IMR-90 (cell line): ENCODE data around the gene DCANP1. TPM values are rescaled to one million over a fixed set of nuclear protein-coding genes. Genes with fewer than 3 reads are reported as not detected.

Experiments
- ATAC-seq: fragments of 200-7000 bp; cut with Tn5 transposase; 2 replicates; pipeline ENCODE4 v1.9.1; 2020; ENCODE audit warnings: low read depth, mild to moderate bottlenecking, moderate library complexity
- BruUV-seq: library from RNA; stranded (reverse); fragments of 400-500 nt; replicated peaks from 2 replicates; lab custom pipeline; 2021; lab: Mats Ljungman, UMichigan
- CTCF ChIA-PET: fragments of 300-600 bp; formaldehyde crosslinking; extraction: SDS; loops from one replicate; lab custom pipeline; 2021; ENCODE audit warnings: antibody characterized with exemption; lab: Yijun Ruan, JAX
- POLR2A ChIA-PET: fragments of 300-600 bp; sonication (Branson Sonifier 250); formaldehyde crosslinking; loops from one replicate; lab custom pipeline; 2022; ENCODE audit warnings: antibody characterized with exemption; ENCODE audit not compliant: unreplicated experiment; lab: Charles Lee
- DNase-seq: peaks from one replicate; pipeline ENCODE4 v3.0.0; 2013
- H2AFZ ChIP-seq: replicated peaks from 2 replicates; pipeline ENCODE3; 2013; ENCODE audit warnings: low read length, mild to moderate bottlenecking; ENCODE audit not compliant: poor library complexity
- H2AK5ac ChIP-seq: 2 replicates; pipeline ENCODE4 v1.6.1; 2013; ENCODE audit warnings: low read depth, low read length, inconsistent platforms
- H2AK9ac ChIP-seq: replicated peaks from 2 replicates; pipeline ENCODE3; 2013; ENCODE audit warnings: mild to moderate bottlenecking, low read depth, low read length, moderate library complexity; ENCODE audit not compliant: poor library complexity
- H2BK120ac ChIP-seq: 2 replicates; pipeline ENCODE4 v1.6.1; 2013; ENCODE audit warnings: low read depth, low read length, inconsistent platforms
- H2BK15ac ChIP-seq: 3 replicates; pipeline ENCODE4 v1.6.1; 2013; ENCODE audit warnings: low read depth, low read length, inconsistent platforms
- H2BK20ac ChIP-seq: 2 replicates; pipeline ENCODE4 v1.6.1; 2013; ENCODE audit warnings: low read depth, mild to moderate bottlenecking, inconsistent platforms, low read length, moderate library complexity
- H2BK5ac ChIP-seq: 2 replicates; pipeline ENCODE4 v1.6.1; 2013; ENCODE audit warnings: mild to moderate bottlenecking, low read depth, low read length, inconsistent platforms; ENCODE audit not compliant: poor library complexity, severe bottlenecking
- H3K14ac ChIP-seq: replicated peaks from 2 replicates; pipeline ENCODE4 v1.6.1; 2013; ENCODE audit warnings: low read depth, low read length, inconsistent platforms
- H3K18ac ChIP-seq: 2 replicates; pipeline ENCODE4 v1.6.1; 2013; ENCODE audit warnings: low read depth, low read length, control low read depth
- H3K23ac ChIP-seq: 2 replicates; pipeline ENCODE4 v1.6.1; 2013; ENCODE audit warnings: low read depth, low read length, inconsistent platforms
- H3K27ac ChIP-seq: 2 replicates; pipeline ENCODE4 v1.5.1; 2013; ENCODE audit warnings: mild to moderate bottlenecking, control low read depth, low read length; ENCODE audit not compliant: insufficient read depth
- H3K27me3 ChIP-seq: 2 replicates; pipeline ENCODE4 v1.6.1; 2013; ENCODE audit warnings: low read length; ENCODE audit not compliant: control insufficient read depth, insufficient read depth
- H3K36me3 ChIP-seq: 2 replicates; pipeline ENCODE4 v1.6.1; 2013; ENCODE audit warnings: low read length, mixed read lengths; ENCODE audit not compliant: control insufficient read depth, insufficient read depth
- H3K4ac ChIP-seq: 2 replicates; pipeline ENCODE4 v1.6.1; 2013; ENCODE audit warnings: low read depth, low read length, inconsistent platforms
- H3K4me1 ChIP-seq: 2 replicates; pipeline ENCODE4 v1.6.1; 2013; ENCODE audit warnings: low read length, mixed read lengths; ENCODE audit not compliant: control insufficient read depth, insufficient read depth
- H3K4me2 ChIP-seq: 2 replicates; pipeline ENCODE4 v1.6.1; 2013; ENCODE audit warnings: low read depth, mild to moderate bottlenecking, control low read depth, low read length, moderate library complexity
- H3K4me3 ChIP-seq: 2 replicates; pipeline ENCODE4 v1.5.1; 2013; ENCODE audit warnings: low read depth, mild to moderate bottlenecking, control low read depth, low read length, moderate library complexity; ENCODE audit not compliant: insufficient read depth
- H3K56ac ChIP-seq: 2 replicates; pipeline ENCODE4 v1.6.1; 2013; ENCODE audit warnings: low read length, inconsistent platforms; ENCODE audit not compliant: insufficient read depth; ENCODE audit errors: extremely low read depth
- H3K79me1 ChIP-seq, 2 experiments: 2 replicates each; pipeline ENCODE4 v1.6.1; 2013; ENCODE audit warnings: low read length in 2 of 2, inconsistent platforms in 1 of 2, low read depth in 1 of 2
- H3K9ac ChIP-seq: 2 replicates; pipeline ENCODE4 v1.6.1; 2013; ENCODE audit warnings: low read depth, low read length, control low read depth
- H3K9me1 ChIP-seq: 2 replicates; pipeline ENCODE4 v1.6.1; 2013; ENCODE audit warnings: low read length, inconsistent platforms; ENCODE audit not compliant: insufficient read depth
- H3K9me3 ChIP-seq: 2 replicates; pipeline ENCODE4 v1.6.1; 2013; ENCODE audit warnings: low read length; ENCODE audit not compliant: control insufficient read depth, insufficient read depth
- H4K20me1 ChIP-seq: 2 replicates; pipeline ENCODE4 v1.6.1; 2013; ENCODE audit warnings: low read length, inconsistent platforms; ENCODE audit not compliant: insufficient read depth
- H4K5ac ChIP-seq: 2 replicates; pipeline ENCODE4 v1.6.1; 2013; ENCODE audit warnings: mild to moderate bottlenecking, low read depth, low read length, control low read depth
- H4K8ac ChIP-seq, 2 experiments: 2 replicates each; pipeline ENCODE4 v1.6.1; 2013; ENCODE audit warnings: low read depth in 2 of 2, low read length in 2 of 2, control low read depth in 1 of 2, inconsistent platforms in 1 of 2
- H4K91ac ChIP-seq: 2 replicates; pipeline ENCODE4 v1.6.1; 2013; ENCODE audit warnings: low read depth, low read length, inconsistent platforms; ENCODE audit not compliant: insufficient read depth
- BHLHE40 ChIP-seq: fragments of 150-350 bp; IDR thresholded peaks from 2 replicates; pipeline ENCODE4 v1.6.1; 2016; ENCODE audit warnings: mild to moderate bottlenecking, low read depth, low read length
- CEBPB ChIP-seq: IDR thresholded peaks from 2 replicates; pipeline ENCODE4 v1.6.1; 2012; ENCODE audit warnings: low read depth, low read length, improper control_type of control experiment
- MXI1 ChIP-seq: IDR thresholded peaks from 2 replicates; pipeline ENCODE4 v1.6.1; 2012; ENCODE audit warnings: low read depth, mild to moderate bottlenecking, low read length, moderate library complexity, borderline replicate concordance
- NFE2L2 ChIP-seq: fragments of 150-350 bp; IDR thresholded peaks from 2 replicates; pipeline ENCODE4 v1.6.1; 2016; ENCODE audit warnings: low read depth, mild to moderate bottlenecking, low read length
- RAD21 ChIP-seq: IDR thresholded peaks from 2 replicates; pipeline ENCODE4 v1.6.1; 2012; ENCODE audit warnings: low read length, improper control_type of control experiment
- WGBS, 2 experiments: methylation state at CpG; one replicate each; pipeline versions ENCODE4 v1.1.5 to v1.1.7; 2013; ENCODE audit warnings: missing lambda C conversion rate in 2 of 2; ENCODE audit not compliant: insufficient read length in 1 of 2; ENCODE audit errors: extremely low coverage in 2 of 2; 5-methylcytosine and 5-hydroxymethylcytosine counted together
- dilution Hi-C: fragments of 300-500 bp; cut with HindIII; formaldehyde crosslinking; loops from one replicate; pipeline ENCODE4 v1.14.3; 2018; ENCODE audit warnings: low sequenced_read_pairs; ENCODE audit not compliant: unreplicated experiment
- in situ Hi-C: fragments of 300-500 bp; cut with MboI; formaldehyde crosslinking; loops from 3 replicates; pipeline ENCODE4 v1.14.3; 2019; ENCODE audit warnings: low sequenced_read_pairs, inconsistent platforms, mixed read lengths
- intact Hi-C: fragments of 100-400 bp; cut with micrococcal nuclease; formaldehyde crosslinking; loops from 2 replicates; pipeline ENCODE4 v1.10.0; 2022
- polyA plus RNA-seq, 3 experiments: library from polyadenylated mRNA; depleted of rRNA; stranded (reverse); fragments of >200 nt; gene quantifications; 2 replicates each; pipeline ENCODE4 v1.2.3, GENCODE V29; 2012; ENCODE audit warnings: low replicate concordance in 1 of 3
- total RNA-seq: library from RNA; depleted of rRNA; stranded (reverse); fragments of >200 nt; gene quantifications from 2 replicates; pipeline ENCODE4 v1.2.3, GENCODE V29; 2012

The DCANP1 gene
- total and polyA plus RNA-seq, 2 of the 4 experiments (the other 2 are of a cell fraction) = not detected

- Histone ChIP-seq H4K5ac (no peak overlapping the region), H3K18ac (no peak overlapping the region; the same call in 1 of the 2 replicates), H3K4ac (peak overlapping the region; percentile 30; the same call in 1 of the 2 replicates), H3K56ac (no peak overlapping the region), H2AFZ (peak overlapping the region; percentile 5), H3K9ac (no peak overlapping the region), H3K27ac (no peak overlapping the region), H3K4me1 (peaks cover 25% of the 10 kb centered on the region), H3K14ac (no peak overlapping the region), H2AK5ac (peak overlapping the region; percentile 36), H4K8ac (peak overlapping the region in 1 of 2 experiments; percentile 10; a peak in 1 of 4 replicates), H3K4me2 (no peak overlapping the region), H2BK120ac (no peak overlapping the region; the same call in 1 of the 2 replicates), H2BK20ac (no peak overlapping the region), H2BK15ac (peak overlapping the region; percentile 12; the same call in 1 of the 3 replicates), H4K91ac (no peak overlapping the region; the same call in 1 of the 2 replicates), H2BK5ac (peak overlapping the region; percentile 1), H3K36me3 (no peaks in the 10 kb centered on the region), H3K9me1 (peaks cover 17% of the 10 kb centered on the region), H3K9me3 (no peaks in the 10 kb centered on the region), H3K23ac (no peak overlapping the region), H3K79me1 (no peaks in the 10 kb centered on the region), H3K27me3 (no peaks in the 10 kb centered on the region; the same call in 1 of the 2 replicates), H4K20me1 (0 out of 2 replicates have a peak, but pooled peaks cover 3% of the 10 kb centered on the region), H2AK9ac (peak overlapping the region; percentile 18), H3K4me3 (no peak overlapping the region)
- ChIA-PET POLR2A (interaction anchor here (0.5 kb wide), 1 partner anchor 1067 kb away, joined by 3 read pairs; the partner anchor contains the start of gene UBE2B), CTCF (interaction anchor here (0.6 to 1.9 kb wide), 3 partner anchors 13 to 27 kb away, joined by 4 to 11 read pairs (median 5); no protein-coding TSS in a partner anchor)
- WGBS, 2 experiments = 60% methylated on average over 1 of the region's 10 CpGs; no CpG with 5 or more reads in 1 of the 2 experiments
- no TSS peak for BruUV-seq
- ATAC-seq (no peak), DNase-seq (no peak)
- intact Hi-C loops = loop anchor here (10.0 kb wide), 1 partner anchor 234 kb away; no protein-coding TSS in a partner anchor
- in situ Hi-C loops = no loop called here
- TF ChIP-seq BHLHE40 = no peak
- TF ChIP-seq RAD21 = no peak
- TF ChIP-seq MXI1 = no peak
- TF ChIP-seq NFE2L2 = no peak
- no peak for TF ChIP-seq CEBPB
- dilution Hi-C loops = no loop called here
Measured at GRCh38 chr5:135438636-135439221, 8.4 kb downstream of the DCANP1 start.
